Activated naive CD4-positive, alpha-beta T cell treated with anti-CD3 and anti-CD28 coated beads for 36 hours (primary cell): Measurements from ENCODE around the gene EIF4G1. TPM values are rescaled to one million over a fixed set of nuclear protein-coding genes. Genes with fewer than 3 reads are reported as not detected.
"Not testable (repeated sequence)": the region's sequence is repeated elsewhere in the genome, so short reads cannot be mapped to it uniquely, and the experiment has no call there.

Source experiments
- CTCF ChIA-PET: fragments of 350-600 bp; sonication (Branson Sonifier 250); formaldehyde crosslinking; loops from one replicate; lab custom pipeline; 2021; ENCODE audit warnings: antibody characterized with exemption; lab: Charles Lee
- DNase-seq: peaks from one replicate; pipeline ENCODE4 v3.0.0-alpha.2; 2020
- H3K27ac Mint-ChIP-seq: one replicate; pipeline ENCODE4 v1.8.0; 2021; ENCODE audit warnings: mild to moderate bottlenecking, mixed read lengths
- H3K27me3 Mint-ChIP-seq: one replicate; pipeline ENCODE4 v1.8.0; 2021; ENCODE audit warnings: low read depth, mixed read lengths
- H3K36me3 Mint-ChIP-seq: one replicate; pipeline ENCODE4 v1.8.0; 2021; ENCODE audit warnings: low read depth, mixed read lengths
- H3K4me1 Mint-ChIP-seq: one replicate; pipeline ENCODE4 v1.8.0; 2021; ENCODE audit warnings: low read depth, mixed read lengths
- H3K4me3 Mint-ChIP-seq: one replicate; pipeline ENCODE4 v1.8.0; 2021; ENCODE audit warnings: mild to moderate bottlenecking, moderate library complexity, mixed read lengths
- H3K9me3 Mint-ChIP-seq: one replicate; pipeline ENCODE4 v1.8.0; 2021; ENCODE audit warnings: mixed read lengths
- intact Hi-C: fragments of 100-400 bp; cut with micrococcal nuclease; formaldehyde crosslinking; loops from one replicate; pipeline ENCODE4 v1.15.1; 2023
- total RNA-seq, 2 experiments: library from RNA; stranded (reverse); gene quantifications; one replicate each; pipeline ENCODE4 v1.2.3, GENCODE V29; 2021

The EIF4G1 gene
- total RNA-seq, 2 experiments from 2014 or later, result 345 to 375 TPM

DNA sequence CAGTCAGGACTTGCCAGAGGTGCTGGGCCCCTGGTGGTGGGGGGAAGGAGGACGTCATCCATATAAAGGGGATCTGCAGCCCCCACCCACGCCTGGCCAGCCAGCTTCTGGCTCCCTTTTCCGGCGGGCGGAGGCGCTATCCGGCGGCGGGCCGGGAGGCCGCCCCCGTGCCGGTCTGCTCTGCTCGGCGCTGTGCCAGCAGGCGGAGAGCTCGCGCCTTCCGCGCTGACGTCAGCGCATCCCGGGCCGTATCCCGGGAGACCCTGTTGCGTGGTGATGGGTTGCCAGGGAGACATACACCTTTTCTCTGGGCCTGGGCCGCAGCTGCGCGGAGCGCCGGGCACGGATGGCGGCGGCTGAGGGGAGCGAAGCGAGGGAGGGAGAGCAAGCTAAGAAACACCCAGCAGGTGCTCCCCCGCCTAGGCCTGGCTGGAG is 24.1 kb downstream of the EIF4G1 start:
- Mint-ChIP-seq H3K27ac (no peak overlapping the region), H3K4me1 (peaks cover 40% of the 10 kb centered on the region), H3K9me3 (no peaks in the 10 kb centered on the region), H3K27me3 (no peaks in the 10 kb centered on the region), H3K4me3 (no peak overlapping the region), H3K36me3 (peaks cover 4% of the 10 kb centered on the region)
- intact Hi-C loops, result no loop called here
- CTCF ChIA-PET, result interaction anchor here (1.0 to 1.9 kb wide), 2 partner anchors 12 to 15 kb away, joined by 3 to 5 read pairs; no protein-coding TSS in a partner anchor
- no peak for DNase-seq

DNA sequence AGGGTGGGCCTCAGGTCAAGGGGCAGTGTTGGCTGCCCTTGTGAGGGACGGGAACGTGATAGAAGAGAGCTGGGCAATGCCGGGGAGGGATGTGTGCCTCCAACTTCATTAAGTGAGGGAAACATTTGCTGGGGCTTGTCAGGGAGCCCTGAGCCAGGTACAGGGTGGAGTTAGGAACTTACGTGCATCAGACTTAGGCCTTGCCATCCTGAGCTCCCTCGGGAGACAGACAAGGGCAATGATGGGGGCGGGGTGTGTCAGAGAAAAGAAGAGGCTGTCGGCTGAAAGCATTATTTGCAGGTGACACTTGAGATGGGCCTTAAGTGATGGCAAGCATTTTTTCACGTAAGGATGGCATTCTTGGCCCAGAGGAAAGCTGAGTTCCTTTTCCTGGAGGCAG is 24.6 kb downstream of the EIF4G1 start:
- no peak for DNase-seq
- H3K4me1 Mint-ChIP-seq, result peaks cover 36% of the 10 kb centered on the region
- H3K27me3 Mint-ChIP-seq, result no peaks in the 10 kb centered on the region
- CTCF ChIA-PET, result interaction anchor here (0.5 to 1.9 kb wide), 3 partner anchors 12 to 181 kb away, joined by 3 to 5 read pairs (median 3); no protein-coding TSS in a partner anchor
- H3K4me3 Mint-ChIP-seq, result no peak overlapping the region
- peaks cover 2% of the 10 kb centered on the region for H3K36me3 Mint-ChIP-seq
- H3K9me3 Mint-ChIP-seq, result no peaks in the 10 kb centered on the region
- no peak overlapping the region for H3K27ac Mint-ChIP-seq
- intact Hi-C loops, result no loop called here

DNA sequence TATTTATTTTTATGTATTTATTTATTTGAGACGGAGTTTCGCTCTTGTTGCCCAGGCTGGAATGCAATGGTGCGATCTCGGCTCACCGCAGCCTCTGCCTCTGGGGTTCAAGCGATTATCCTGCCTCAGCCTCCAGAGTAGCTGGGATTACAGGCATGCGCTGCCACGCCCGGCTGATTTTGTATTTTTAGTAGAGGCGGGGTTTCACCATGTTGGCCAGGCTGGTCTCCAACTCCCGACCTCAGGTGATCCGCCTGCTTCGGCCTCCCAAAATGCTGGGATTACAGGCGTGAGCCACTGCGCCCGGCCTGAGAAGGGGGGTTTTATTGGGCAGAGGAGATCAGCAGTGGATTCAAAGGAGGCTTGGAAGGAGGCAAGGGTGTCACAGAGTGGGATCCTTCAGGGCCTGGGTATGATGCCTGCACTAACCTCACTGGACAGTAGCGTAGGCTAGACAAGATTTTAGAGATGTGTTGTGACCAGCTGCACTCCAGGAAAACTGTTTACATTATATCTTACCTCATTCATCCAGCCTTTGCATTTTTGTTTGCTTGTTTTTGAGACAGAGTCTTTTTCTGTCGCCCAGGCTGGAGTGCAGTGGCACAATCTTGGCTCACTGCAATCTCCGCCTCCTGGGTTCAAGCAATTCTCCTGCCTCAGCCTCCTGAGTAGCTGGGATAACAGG is 25.2 kb downstream of the EIF4G1 start:
- DNase-seq, H3K27ac Mint-ChIP-seq, H3K36me3 Mint-ChIP-seq, H3K4me3 Mint-ChIP-seq, intact Hi-C loops, H3K9me3 Mint-ChIP-seq, H3K27me3 Mint-ChIP-seq: not testable (repeated sequence)
- CTCF ChIA-PET, result interaction anchor here (0.5 to 1.9 kb wide), 3 partner anchors 11 to 180 kb away, joined by 3 to 5 read pairs (median 3); no protein-coding TSS in a partner anchor
- H3K4me1 Mint-ChIP-seq, result peaks cover 30% of the 10 kb centered on the region

DNA sequence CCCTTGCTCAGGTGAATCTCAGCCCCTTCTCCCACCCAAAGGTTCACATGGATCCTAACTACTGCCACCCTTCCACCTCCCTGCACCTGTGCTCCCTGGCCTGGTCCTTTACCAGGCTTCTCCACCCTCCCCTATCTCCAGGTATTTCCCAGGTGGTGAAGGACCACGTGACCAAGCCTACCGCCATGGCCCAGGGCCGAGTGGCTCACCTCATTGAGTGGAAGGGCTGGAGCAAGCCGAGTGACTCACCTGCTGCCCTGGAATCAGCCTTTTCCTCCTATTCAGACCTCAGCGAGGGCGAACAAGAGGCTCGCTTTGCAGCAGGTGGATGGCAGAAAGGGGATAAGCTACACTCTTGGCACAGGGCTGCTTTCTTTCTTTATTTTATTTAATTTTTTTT is 27.5 kb downstream of the EIF4G1 start:
- H3K36me3 Mint-ChIP-seq, result peaks cover 4% of the 10 kb centered on the region
- H3K9me3 Mint-ChIP-seq, result no peaks in the 10 kb centered on the region
- intact Hi-C loops, result no loop called here
- peaks cover 16% of the 10 kb centered on the region for H3K4me1 Mint-ChIP-seq
- no peaks in the 10 kb centered on the region for H3K27me3 Mint-ChIP-seq
- CTCF ChIA-PET, result interaction anchor here (0.7 to 2.6 kb wide), 2 partner anchors 12 to 30 kb away, joined by 3 to 8 read pairs; no protein-coding TSS in a partner anchor
- DNase-seq, result no peak
- no peak overlapping the region for H3K4me3 Mint-ChIP-seq
- H3K27ac Mint-ChIP-seq, result no peak overlapping the region

DNA sequence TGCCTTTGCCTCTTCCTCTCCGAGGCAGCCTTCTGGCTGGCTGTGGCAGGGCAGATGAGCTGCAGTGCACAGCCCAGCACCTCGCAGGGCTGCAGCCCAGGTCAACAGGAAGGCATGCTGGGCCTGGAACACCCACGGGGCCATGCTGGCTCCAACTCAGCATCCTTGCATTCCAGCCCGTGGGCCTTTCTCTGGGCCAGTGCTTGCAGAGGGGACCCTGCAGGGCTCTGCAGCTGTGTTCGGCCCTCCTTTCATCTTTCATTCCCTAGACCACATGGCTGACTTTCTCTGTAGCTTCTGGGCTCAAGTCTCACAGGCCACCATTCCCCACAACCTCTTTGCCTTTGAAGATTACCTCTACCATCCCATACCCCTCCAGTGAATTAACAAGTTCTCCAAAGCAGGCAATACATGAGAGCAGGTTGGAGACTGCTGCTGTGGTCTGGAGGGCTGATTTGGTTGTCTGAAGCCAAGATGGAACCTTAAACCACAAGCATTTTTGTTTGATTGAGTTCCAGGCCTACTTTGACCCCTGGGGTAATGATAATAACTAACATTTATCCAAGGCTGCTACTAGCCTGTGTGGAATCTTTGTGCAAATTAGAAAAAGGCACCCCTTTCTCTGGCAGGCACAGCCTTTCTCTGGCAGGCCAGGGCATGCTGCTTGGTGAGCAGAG is 28.9 kb downstream of the EIF4G1 start:
- H3K4me3 Mint-ChIP-seq, result no peak overlapping the region
- CTCF ChIA-PET, result interaction anchor here (1.1 to 2.6 kb wide), 2 partner anchors 10 to 28 kb away, joined by 3 to 8 read pairs; no protein-coding TSS in a partner anchor
- H3K27me3 Mint-ChIP-seq, result no peaks in the 10 kb centered on the region
- no peak overlapping the region for H3K27ac Mint-ChIP-seq
- peaks cover 4% of the 10 kb centered on the region for H3K36me3 Mint-ChIP-seq
- no peaks in the 10 kb centered on the region for H3K9me3 Mint-ChIP-seq
- peaks cover 5% of the 10 kb centered on the region for H3K4me1 Mint-ChIP-seq
- intact Hi-C loops, result no loop called here
- DNase-seq, result no peak

DNA sequence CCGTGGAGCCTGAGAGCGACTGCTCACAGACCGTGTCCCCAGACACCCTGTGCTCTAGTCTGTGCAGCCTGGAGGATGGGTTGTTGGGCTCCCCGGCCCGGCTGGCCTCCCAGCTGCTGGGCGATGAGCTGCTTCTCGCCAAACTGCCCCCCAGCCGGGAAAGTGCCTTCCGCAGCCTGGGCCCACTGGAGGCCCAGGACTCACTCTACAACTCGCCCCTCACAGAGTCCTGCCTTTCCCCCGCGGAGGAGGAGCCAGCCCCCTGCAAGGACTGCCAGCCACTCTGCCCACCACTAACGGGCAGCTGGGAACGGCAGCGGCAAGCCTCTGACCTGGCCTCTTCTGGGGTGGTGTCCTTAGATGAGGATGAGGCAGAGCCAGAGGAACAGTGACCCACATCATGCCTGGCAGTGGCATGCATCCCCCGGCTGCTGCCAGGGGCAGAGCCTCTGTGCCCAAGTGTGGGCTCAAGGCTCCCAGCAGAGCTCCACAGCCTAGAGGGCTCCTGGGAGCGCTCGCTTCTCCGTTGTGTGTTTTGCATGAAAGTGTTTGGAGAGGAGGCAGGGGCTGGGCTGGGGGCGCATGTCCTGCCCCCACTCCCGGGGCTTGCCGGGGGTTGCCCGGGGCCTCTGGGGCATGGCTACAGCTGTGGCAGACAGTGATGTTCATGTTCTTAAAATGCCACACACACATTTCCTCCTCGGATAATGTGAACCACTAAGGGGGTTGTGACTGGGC is 30.3 kb downstream of the EIF4G1 start:
- H3K27me3 Mint-ChIP-seq, result no peaks in the 10 kb centered on the region
- no peaks in the 10 kb centered on the region for H3K9me3 Mint-ChIP-seq
- H3K4me3 Mint-ChIP-seq, result no peak overlapping the region
- peaks cover 4% of the 10 kb centered on the region for H3K36me3 Mint-ChIP-seq
- peaks cover 5% of the 10 kb centered on the region for H3K4me1 Mint-ChIP-seq
- H3K27ac Mint-ChIP-seq, result no peak overlapping the region
- intact Hi-C loops, result no loop called here
- CTCF ChIA-PET, result interaction anchor here (1.1 to 1.5 kb wide), 3 partner anchors 9 to 42 kb away, joined by 3 read pairs; no protein-coding TSS in a partner anchor
- DNase-seq, result no peak

DNA sequence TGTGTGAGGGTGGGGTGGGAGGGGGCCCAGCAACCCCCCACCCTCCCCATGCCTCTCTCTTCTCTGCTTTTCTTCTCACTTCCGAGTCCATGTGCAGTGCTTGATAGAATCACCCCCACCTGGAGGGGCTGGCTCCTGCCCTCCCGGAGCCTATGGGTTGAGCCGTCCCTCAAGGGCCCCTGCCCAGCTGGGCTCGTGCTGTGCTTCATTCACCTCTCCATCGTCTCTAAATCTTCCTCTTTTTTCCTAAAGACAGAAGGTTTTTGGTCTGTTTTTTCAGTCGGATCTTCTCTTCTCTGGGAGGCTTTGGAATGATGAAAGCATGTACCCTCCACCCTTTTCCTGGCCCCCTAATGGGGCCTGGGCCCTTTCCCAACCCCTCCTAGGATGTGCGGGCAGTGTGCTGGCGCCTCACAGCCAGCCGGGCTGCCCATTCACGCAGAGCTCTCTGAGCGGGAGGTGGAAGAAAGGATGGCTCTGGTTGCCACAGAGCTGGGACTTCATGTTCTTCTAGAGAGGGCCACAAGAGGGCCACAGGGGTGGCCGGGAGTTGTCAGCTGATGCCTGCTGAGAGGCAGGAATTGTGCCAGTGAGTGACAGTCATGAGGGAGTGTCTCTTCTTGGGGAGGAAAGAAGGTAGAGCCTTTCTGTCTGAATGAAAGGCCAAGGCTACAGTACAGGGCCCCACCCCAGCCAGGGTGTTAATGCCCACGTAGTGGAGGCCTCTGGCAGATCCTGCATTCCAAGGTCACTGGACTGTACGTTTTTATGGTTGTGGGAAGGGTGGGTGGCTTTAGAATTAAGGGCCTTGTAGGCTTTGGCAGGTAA is 31.1 kb downstream of the EIF4G1 start:
- Mint-ChIP-seq H3K4me1 (peaks cover 4% of the 10 kb centered on the region), H3K27ac (no peak overlapping the region), H3K4me3 (no peak overlapping the region), H3K9me3 (no peaks in the 10 kb centered on the region), H3K27me3 (no peaks in the 10 kb centered on the region), H3K36me3 (peaks cover 4% of the 10 kb centered on the region)
- CTCF ChIA-PET, result interaction anchor here (1.4 to 1.5 kb wide), 2 partner anchors 15 to 42 kb away, joined by 3 read pairs; no protein-coding TSS in a partner anchor
- intact Hi-C loops, result no loop called here
- DNase-seq, result no peak

DNA sequence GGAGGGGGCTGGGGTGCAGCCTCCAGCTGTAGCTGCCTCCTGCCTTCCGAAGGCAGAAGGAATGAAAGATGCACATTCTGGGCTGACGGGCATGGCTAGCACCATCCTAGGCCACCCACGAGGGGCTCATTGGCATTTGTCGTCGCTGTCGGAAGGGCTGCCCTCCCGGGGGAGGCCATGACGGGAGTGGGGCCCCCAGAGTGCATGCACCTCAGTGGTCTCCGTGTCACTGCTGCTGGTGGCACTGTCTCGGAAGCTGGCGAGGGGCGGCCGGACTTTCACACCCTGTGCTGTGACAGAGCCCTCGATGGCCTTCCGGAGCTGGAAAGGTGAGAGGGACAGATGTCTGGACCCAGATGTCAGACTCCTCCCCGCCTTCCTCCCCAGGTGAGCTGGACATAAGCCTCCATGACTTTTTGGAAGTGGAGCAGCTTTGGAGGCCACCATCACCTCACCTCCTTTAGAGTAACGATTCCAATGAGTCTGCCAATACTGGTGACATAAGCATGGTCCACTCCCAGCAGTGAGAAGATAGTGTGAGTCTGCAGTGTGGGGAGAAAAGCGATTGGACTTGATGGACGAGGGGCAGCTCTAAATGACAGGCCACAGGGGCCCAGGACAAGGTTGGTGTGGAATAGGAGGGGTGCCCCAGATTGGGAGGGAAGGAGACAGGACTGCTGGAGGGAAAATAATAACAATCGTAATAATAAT is 32.2 kb downstream of the EIF4G1 start:
- H3K36me3 Mint-ChIP-seq, result peaks cover 4% of the 10 kb centered on the region
- no peaks in the 10 kb centered on the region for H3K27me3 Mint-ChIP-seq
- no peaks in the 10 kb centered on the region for H3K4me1 Mint-ChIP-seq
- intact Hi-C loops, result no loop called here
- H3K4me3 Mint-ChIP-seq, result no peak overlapping the region
- no peak overlapping the region for H3K27ac Mint-ChIP-seq
- CTCF ChIA-PET, result no interaction called here
- H3K9me3 Mint-ChIP-seq, result no peaks in the 10 kb centered on the region
- DNase-seq, result no peak

DNA sequence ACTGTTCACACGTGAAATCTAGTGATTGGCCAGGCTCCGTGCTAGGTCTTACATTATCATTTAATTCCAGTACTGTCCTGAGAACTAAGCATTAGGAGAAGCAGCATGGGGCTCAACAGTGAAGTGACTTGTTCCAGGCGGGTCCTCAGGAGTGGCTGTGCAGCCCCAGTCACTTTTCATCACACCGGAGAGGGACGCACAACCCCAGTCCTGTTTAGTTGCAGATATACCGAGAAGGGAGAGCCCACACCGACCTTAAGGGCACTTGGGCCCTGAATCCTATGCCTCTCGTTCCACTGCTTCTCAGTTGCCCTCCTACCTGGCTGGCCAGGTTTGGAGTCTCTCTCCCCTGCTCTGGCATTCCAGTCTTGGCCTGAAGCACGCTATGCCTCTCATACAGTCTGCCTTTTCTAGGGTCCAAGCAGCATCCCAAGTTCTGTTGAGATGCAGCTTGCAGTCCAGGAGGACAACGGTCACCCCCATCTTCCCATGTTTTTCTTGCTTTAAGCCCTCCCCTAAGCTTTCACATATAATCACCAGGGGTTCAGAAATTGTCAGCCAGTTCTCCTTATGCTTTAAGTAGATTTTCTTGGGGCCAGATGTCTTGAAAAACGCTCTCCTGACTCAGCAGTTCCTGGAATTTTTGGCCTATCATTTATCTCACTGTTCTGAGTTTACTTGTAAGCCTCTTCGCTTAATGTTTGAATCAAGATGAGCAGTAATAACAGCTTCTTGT is 33.1 kb downstream of the EIF4G1 start:
- CTCF ChIA-PET, result interaction anchor here (0.6 kb wide), 1 partner anchor 70 kb away, joined by 4 read pairs; no protein-coding TSS in a partner anchor
- no peaks in the 10 kb centered on the region for H3K4me1 Mint-ChIP-seq
- intact Hi-C loops, result no loop called here

DNA sequence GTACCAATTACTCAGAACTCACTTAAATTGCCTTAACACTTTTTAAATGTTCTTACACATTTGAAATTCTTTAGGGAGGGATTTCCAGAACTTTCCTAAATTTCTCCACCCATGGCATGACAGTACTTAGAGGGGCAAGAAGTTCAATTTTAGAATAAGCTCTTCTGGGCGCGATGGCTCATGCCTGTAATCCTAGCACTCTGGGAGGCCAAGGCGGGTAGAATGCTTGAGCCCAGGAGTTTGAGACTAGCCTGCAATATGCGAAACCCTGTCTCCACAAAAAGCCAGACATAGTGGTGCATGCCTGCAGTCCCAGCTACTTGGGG is 33.6 kb downstream of the EIF4G1 start:
- DNase-seq, result no peak
- Mint-ChIP-seq H3K36me3 (peaks cover 4% of the 10 kb centered on the region), H3K9me3 (no peaks in the 10 kb centered on the region), H3K27ac (no peak overlapping the region), H3K27me3 (no peaks in the 10 kb centered on the region), H3K4me3 (no peak overlapping the region), H3K4me1 (no peaks in the 10 kb centered on the region)
- intact Hi-C loops, result no loop called here
- CTCF ChIA-PET, result interaction anchor here (0.6 kb wide), 1 partner anchor 70 kb away, joined by 4 read pairs; no protein-coding TSS in a partner anchor

More for the DNA sequence above, 33.1 kb downstream of the EIF4G1 start:
- no peaks in the 10 kb centered on the region for H3K27me3 Mint-ChIP-seq
- no peak for DNase-seq
- H3K27ac Mint-ChIP-seq, result no peak overlapping the region
- H3K9me3 Mint-ChIP-seq, result no peaks in the 10 kb centered on the region
- peaks cover 4% of the 10 kb centered on the region for H3K36me3 Mint-ChIP-seq
- no peak overlapping the region for H3K4me3 Mint-ChIP-seq
